HG02588 (cell line): ENCODE results near the gene ALLC.

Source experiments
- ATAC-seq: cut with Tn5 transposase; IDR thresholded peaks from one replicate; pipeline ENCODE4 v1.9.1; 2021; ENCODE audit warnings: mild to moderate bottlenecking, moderate library complexity; ENCODE audit not compliant: unreplicated experiment

ALLC gene

DNA sequence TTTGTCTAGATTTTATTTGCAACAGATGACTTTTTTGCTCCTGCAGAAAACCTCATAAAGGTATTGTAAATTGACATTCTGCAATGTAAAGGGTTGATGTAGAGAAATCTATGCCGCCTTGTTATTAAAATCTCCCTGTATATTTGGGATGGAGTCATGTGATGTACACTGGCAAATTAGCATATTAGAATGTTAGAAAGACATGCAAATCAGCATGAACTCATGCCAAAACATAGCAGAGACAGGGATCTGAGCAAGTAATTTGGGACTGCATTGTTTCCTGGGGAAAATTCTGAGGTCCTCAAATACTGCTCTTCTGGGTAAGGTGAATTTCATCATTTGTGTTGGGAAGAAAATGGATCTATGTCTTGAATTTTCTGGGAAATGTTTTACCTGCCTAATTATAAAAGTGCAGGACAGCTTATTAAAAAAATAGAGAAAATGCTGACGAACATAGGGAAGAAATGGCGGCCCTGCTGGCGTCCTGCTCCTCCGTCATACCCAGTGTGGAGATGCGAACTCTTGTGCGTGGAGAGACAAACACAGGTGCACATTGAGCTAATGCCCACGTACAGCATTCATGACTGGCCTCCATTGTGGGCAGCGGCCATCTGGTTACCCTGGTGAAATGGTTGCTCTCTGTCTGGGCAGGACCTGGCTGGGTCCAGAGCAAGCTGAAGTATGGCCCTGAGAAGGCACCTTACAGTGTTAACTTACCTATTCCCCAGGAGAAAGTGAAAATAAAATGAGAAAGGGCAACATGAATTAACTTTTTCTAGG is 16.3 kb downstream of the ALLC start:
- ATAC-seq: no peak

DNA sequence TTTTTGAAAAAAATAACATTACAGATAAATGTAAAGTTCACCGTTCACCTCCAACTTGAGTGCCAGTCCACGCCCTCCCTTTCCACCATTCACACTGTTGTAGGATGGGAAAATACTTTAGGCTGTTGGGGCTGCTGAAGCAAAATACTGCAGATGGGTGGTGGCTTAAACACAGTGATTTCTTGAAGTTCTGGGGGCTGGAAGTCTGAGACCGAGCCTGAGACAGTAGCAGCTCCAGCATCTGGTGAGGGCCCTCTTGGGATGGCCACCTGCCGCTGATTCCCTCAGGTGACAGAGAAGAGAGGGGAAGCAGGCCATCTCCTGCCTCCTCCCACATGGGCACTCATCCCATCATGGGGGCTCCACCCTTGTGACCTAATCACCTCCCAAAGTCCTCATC is 17.7 kb downstream of the ALLC start:
- no peak for ATAC-seq

DNA sequence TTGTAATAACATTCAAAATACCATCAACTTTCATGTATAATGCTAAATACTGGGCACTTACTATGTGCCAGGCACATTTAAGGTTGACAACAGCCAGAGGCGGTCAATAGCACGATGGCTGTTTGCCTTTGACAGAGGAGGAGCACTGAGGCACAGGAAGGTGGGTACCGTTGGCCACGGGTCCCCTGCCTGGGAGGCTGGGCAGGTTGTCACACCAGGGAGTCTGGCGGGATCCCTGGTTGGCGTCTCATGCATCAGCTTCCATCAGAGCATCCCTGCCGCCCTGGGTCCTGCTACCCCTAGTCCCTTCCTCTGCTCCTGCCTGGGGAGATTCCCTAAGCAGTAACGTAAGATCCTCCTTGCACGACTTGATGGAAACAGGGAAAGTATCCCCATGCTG is 19.4 kb downstream of the ALLC start:
- ATAC-seq: no peak

DNA sequence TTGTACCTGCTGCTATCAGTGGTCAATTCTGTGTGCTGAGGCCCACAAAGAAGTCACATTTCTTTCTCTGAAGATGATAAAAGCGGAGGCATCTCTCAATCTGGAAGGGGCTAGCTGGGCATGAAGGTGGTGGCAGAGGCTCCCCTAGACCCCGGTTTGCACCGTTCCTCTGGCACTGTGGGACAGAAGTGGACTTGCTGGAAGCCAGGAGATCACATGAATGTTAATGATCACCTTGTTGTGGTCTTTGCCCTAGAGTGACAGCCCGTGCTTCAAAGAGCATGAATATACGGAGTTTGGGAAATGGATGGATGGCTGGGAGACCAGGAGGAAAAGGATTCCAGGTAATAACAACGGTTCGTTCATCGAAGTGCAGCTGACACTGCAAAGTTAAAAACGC is 20.2 kb downstream of the ALLC start:
- no peak for ATAC-seq

DNA sequence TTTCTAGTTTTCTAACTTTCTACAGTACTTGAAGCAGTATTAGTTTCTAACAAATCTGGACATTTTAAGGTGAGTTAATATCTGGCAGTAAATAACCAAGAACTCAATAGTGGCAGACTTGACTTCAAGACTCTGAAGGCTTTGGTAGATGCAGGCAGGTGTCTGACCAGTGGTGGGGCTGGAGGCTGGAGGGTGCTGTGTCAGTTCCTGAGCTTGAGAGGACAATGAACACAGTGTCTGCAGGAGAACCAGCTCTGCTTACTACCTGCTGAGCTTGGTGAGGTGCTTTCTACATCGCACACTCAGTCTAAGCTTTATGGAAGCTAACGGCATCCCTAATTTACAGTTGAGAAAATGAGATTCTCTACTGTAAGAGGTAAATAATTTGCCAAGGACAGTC is 21.2 kb downstream of the ALLC start:
- ATAC-seq: no peak

DNA sequence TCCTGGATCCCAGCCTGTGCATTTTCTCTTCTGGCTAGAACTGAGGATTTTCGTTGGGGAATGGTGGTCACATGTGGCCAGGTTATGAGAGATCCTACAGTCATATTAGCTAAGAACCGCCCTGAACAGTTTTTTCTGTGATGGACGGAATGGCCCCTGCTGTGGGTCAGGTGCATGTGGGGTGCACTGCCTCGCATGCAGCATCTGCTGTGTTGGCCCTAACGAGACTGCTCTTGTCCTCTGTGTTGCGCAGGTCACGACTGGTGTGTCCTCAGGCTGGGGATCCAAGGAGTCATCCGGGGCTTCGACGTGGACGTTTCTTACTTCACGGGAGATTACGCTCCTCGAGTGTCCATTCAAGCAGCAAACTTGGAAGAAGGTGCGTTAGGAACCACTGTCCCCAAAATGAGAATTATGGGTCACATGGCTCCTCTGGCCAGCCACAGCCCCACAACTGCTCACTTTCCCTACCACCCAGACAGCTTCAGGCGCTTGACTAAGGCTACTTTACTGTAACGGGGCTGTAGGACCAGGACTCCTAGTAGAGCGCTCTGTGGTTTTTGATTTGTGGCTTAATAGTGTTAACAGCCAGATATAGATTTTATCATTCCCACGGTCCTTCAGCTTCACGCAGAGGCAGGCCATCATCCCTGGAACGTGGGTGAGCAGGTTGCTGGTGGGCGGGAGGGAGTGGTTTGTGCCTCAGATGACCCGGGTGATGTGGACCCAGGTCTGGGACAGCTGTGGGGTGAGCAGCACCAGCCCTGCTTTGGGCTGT is 21.8 kb downstream of the ALLC start:
- ATAC-seq: no peak

DNA sequence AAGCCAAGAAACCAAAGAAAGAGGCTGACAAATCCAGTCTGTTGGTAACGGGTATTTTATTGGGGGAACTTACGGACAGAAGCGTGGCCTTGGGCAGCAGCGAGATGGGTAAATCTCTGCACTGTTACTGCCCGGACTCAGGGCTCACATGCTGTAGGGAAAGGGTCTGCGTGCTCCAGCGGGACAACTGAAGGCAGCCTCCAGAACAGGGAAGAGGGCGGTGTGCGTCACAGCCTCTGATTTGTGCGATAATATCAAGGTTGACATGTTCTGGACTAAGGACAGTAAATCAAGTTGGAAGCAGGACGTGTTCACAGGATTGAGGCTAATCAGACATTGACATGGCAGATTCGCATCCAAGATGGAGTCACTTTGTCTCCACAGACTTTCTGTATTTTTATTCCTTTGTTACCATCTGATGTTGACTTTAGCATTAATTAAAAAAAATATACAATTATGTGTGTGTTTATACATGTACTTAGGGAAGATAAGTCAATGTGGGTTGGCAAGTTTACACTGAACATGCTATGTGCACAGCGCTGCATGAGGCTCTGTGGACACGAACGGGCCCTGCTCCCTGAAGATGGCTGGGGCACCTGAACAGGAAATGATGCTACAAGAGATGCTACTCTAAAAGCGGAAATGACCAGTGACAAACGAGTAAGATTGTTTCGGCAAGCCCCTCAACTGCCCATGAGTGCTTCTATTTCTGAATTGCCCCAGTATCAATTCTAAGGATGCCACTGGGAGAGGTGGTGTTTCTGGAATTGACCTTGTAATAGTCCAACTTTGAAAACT is 22.7 kb downstream of the ALLC start:
- no peak for ATAC-seq

DNA sequence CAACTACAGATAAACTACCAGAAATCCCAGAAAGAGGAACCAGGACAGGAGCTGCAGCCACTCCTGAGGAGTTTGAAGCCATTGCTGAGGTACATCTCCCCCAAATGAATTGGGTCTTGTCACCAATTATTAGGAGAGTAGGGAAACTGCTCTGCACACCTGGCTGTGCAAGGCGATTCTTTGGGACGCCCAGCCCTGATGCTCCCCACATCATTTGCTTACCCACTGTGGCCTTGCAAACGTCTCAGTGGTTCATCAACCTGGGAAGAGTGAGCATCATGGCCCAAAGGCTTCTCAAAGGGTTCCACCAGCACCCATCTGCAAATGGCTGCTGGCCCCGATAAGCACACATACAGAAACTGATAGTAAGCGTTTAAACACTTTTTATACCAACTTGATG is 23.6 kb downstream of the ALLC start:
- ATAC-seq: no peak

DNA sequence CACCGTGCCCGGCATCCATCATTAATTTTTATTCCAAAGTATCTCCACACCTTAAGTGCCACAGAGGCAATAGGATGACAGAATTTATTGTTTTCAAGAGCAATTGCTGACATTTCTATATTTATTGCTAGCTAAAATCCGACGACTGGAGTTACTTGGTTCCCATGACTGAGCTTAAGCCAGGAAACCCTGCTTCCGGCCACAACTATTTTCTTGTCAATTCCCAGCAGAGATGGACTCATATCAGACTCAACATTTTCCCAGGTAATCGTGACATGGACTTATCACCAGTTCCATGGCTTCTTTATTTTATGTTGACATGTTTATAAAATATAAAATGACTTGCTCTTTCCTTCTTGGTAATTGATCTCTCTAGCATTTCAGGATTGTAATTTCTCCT is 24.8 kb downstream of the ALLC start:
- ATAC-seq: no peak

DNA sequence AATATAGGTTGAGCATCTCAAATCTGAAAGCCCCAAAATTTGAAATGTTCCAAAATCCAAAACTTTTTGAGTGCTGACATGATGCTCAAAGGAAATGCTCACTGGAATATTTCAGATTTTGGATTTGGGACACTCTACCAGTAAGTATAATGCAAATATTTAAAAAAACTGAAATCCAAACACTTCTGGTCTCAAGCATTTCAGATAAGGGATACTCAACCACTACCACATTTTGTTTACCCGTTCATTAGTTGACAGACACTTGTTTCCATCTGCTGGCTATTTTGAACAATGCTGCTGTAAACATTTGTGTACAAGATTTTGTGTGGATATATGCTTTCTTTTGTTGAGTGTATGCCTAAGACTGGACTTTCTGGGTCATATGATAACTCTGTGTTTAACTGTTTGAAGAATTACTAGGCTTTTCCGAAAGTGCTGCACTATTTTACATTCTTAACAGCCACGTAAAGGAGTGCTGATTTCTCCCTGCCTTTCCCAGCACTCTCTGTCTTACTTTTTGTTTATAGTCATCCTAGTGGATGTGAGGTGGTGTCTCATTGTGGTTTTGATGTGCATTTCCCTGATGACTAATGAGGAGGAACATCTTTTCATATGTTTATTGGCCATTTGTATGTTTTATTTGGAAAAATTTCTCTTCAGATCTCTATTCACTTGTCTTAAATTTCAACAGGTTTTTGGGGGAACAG is 25.9 kb downstream of the ALLC start:
- ATAC-seq: no peak

DNA sequence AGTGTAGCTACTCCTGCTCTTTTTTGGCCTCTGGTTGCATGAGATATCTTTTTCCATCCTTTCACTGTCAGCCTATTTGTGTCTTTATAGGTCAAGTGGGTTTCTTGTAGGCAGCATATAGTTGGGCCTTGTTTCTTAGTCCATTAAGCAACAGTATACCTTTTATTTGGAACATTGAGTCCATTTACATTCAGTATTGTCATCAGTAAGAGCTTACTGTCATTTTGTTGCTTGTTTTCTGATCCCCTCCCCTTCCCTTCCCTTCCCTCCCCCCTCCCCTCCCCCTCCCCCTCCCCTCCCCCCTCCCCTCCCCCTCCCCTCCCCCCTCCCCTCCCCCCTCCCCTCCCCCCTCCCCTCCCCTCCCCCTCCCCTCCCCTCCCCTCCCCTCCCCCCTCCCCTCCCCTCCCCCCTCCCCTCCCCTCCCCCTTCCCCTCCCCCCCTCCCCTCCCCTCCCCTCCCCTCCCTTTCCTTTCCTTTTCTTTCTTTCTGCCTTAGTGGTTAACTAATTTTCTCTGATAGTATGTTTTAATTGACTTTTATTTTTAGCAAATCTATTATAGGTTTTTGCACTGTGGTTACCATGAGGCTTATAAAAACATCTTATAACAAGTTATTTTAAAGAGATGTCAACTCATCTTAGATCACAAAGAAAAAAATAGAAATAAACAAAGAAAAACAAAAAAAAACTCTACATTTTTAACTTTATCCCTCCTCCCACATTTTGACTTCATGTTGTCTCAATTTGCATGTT is 32.2 kb downstream of the ALLC start:
- ATAC-seq: no peak

DNA sequence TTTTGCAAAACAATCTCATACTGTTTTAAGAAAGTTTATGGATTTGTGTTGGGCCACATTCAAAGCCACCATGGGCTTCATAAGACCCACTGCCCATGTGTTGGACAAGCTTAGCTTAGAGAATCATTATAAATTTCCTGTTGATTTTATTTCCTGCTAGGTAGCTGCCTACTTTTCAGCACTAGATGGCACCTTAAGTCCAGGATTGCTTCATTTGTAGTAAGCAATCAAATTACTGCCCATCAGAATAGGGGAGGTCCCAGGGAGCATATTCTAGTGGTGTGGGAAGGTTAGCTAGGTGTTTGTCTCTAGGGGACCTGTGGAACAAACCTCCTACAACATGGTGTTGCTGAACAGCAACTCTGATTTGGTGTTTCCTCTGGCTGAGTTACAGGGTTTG is 34.4 kb downstream of the ALLC start:
- ATAC-seq: no peak

DNA sequence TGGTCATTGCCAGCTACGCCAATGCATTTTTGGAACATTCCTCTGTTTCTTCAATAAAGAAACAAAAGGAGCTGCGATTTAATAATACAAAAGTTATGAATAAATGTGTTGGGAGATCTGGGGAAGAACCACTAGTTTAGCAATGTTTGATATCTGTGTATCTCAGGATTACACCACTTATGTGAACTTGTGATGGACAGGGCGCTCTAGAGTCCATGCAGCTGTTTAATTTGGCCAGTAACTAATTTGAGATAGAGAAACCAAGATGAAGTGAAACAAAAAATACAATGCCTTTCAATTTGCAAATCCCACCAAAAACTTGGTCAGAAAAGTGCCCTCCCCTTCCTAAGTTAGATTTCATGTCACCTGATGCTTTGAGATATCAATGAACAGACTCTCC is 38.5 kb downstream of the ALLC start:
- no peak for ATAC-seq

DNA sequence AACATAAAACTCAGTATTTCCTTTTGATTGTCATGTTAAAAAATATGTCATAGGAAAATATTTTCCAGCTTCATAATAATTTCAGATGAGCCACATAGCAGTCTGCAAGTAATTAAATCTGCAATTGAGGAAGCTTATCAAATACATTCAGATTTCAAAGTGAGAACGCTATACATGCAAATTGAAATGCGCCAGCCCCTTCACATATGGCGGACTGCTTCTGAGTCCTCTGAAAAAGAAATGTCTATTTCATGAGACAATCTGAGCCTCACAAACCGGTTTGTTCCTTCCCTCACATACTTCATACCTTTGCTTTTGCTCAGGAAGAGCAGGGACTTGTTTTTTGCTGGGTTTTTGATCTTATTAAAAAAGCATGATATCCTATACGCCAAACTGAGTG is 43.1 kb downstream of the ALLC start:
- no peak for ATAC-seq

DNA sequence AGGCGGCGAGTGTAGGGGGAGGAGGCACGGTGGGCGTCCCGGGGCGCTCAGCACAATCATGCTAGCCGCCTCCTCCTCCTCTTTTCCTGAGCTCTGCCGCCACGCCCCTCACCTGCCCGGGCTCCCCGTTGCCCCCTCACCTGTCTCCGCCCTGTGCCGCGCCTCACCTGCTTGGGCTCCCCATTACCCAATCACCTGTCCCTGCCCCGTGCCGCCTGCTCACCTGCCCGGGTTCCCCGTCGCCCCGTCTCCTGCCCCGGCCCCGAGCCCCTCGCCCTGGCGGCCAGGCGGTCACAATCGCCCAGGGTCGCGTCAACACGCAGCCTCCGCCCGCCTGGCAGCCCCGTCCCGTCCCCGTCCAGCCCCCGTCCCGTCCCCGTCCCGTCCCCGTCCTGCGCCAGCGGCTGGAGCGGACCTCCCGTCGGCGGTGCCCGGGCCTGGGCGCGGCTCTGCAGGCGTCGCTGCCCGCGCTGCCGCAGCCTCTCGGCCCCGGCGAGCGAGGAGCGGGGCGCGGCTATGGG is 45.3 kb downstream of the ALLC start, which contains the start of gene DCDC2C:
DCDC2C (plus strand) TSS at position 340 of the 521 bp plus-strand sequence; CDS start at position 517, 177 bp downstream.
- no peak for ATAC-seq

DNA sequence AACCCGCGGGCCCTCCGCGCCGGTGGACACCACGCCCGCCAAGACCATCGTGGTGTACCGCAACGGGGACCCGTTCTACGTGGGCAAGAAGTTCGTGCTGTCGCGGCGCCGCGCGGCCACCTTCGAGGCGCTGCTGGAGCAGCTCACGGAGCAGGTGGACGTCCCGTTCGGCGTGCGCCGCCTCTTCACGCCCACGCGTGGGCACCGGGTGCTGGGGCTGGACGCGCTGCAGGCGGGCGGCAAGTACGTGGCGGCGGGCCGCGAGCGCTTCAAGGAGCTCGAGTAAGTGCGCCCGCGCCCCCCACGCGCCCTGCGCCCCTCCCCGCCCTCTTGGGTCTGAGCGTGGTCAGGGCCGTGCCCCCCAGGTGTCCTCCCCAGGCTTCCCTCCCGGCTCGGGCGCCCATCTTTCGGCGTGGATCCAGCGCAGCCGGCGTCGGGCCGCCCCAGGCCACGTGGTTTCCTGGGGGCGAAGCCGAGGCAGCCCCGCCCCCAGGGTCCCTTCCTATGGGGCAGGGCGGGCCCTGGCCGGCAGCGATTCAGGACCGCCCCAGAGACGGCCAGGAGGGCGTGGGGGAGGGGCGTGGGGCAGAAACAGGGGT is 45.9 kb downstream of the ALLC start:
- ATAC-seq: no peak

DNA sequence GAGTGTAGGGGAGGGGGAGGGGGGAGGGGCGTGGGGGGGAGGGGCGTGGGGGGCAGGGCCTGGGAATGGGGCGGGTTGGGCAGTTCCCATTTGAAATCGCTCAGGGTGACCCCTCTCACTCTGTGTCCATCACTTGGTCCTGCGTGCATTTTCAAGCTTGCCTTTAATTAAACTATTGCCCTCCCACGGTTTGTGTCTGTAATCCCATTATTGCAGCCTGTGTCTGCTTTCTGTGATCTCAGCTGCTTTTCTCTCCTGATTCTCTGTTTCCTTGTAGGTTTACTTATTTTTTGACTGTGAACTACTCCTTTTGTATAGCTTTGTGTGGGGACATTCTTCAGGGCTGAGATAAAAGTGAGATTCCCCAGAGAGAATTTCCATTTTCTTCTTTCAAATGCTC is 46.7 kb downstream of the ALLC start:
- no peak for ATAC-seq

DNA sequence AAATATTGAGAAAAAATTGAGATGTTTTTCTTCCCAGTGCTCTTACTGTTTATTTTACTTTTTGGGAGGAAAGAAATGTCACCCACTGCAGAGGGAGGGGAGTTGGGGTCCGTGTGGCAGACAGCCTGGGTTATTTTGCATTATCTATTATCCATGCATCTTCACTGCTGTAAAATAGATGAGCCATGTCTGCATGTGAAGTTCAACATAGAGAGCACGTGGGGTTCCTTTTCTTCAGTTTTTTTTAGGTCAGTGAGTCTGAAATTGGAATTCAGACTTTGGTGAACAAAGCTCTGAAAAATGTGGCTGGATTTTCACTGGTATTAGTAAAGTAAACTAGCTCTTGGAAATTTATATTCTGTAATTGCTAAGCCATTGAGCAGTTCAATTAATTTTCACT is 47.8 kb downstream of the ALLC start:
- no peak for ATAC-seq

DNA sequence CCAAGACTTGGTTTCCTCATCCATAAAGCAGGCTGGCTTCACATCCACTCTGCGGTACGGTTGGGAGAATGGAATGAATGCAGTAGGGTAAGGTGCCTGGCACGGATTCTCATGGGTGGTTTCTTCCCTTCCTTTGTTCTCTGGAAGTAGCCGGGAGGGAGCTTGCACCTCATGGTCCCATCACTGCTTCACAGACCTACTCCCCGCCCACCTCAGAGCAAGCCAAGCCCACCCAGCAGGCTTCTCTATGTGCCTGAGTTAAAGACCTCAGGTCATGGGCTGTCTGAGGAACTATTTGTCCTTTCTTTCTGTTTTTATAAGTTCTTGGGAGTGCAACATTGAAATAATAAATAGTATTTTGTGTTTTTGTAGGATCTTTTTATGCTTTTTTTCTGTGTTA is 48.9 kb downstream of the ALLC start:
- ATAC-seq: no peak

DNA sequence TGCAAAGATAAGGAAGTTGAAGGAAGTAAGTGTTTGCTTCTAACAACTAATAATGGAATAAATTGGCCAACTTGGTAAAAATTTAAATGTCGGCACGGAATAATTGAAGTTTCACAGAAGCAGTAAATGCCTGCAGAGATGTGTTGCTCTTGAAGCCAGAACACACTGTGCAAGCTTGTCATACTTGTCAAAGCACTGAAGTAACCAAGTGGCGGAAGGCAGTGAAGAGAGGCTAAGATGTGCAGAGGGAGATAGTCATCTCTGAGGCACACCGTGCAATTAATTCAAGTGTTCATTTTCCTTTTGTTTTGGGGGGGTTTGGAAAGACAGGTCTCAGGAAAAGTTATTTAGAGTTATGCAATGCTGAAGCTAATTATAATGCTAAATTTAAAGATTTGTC is 50.6 kb downstream of the ALLC start:
- ATAC-seq: no peak
